ENCODE measurements around the gene LZTR1. TPM values are rescaled to one million over a fixed set of nuclear protein-coding genes. Genes with fewer than 3 reads are reported as not detected.

LZTR1 gene
- total RNA-seq, 1 experiment from 2014 or later, result 40.2 TPM

- intact Hi-C loops (cut with micrococcal nuclease; ENCODE audit: unreplicated experiment), result no loop called here
- ATAC-seq (no peak), DNase-seq (ENCODE audit: low read depth, low spot score) (no peak)
- BruUV-seq (replicated peaks), result no TSS peak
- Histone ChIP-seq H3K4me3 (ENCODE audit: low read depth in 2 of 2, low read length in 2 of 2) (no peak overlapping the region), H3K4me1 (ENCODE audit: control insufficient read depth, insufficient read depth, low read length) (0 out of 2 replicates have a peak, but pooled peaks cover 3% of the 10 kb centered on the region), H3K27me3 (ENCODE audit: control insufficient read depth, insufficient read depth, low read length) (no peaks in the 10 kb centered on the region), H3K36me3 (ENCODE audit: control insufficient read depth, insufficient read depth, low read length) (no peaks in the 10 kb centered on the region; the same call in 1 of the 2 replicates), H3K9me3 (ENCODE audit: control insufficient read depth, insufficient read depth, low read depth, low read length) (no peaks in the 10 kb centered on the region), H3K27ac (ENCODE audit: low read length) (no peak overlapping the region)
- ChIA-PET POLR2A (no interaction called here), CTCF (interaction anchor here (0.7 kb wide), 1 partner anchor 30 kb away, joined by 5 read pairs; no protein-coding TSS in a partner anchor)
- TF ChIP-seq SIN3A (IDR thresholded peaks at IDR 0.05; ENCODE audit: borderline replicate concordance, insufficient read depth, low read depth, low read length), result no peak
- TF ChIP-seq CTCF (IDR thresholded peaks at IDR 0.05), result no peak
- no peak for TF ChIP-seq REST (IDR thresholded peaks at IDR 0.05; ENCODE audit: insufficient read depth in 1 of 2, low read depth in 2 of 2, low read length in 1 of 2)
- TF ChIP-seq POLR2AphosphoS5 (IDR thresholded peaks at IDR 0.05; ENCODE audit: low read depth, low read length), result no peak
- in situ Hi-C loops (cut with HindIII; ENCODE audit: low pct_unique_long_range_greater_than_20kb, low sequenced_read_pairs), result no loop called here
Measured at GRCh38 chr22:20977516-20978170, 4.5 kb upstream of the LZTR1 start.

GRCh38 chr22:20978419-20978818 lies 3.7 kb upstream of the LZTR1 start:
- ATAC-seq (no peak), DNase-seq (ENCODE audit: low read depth, low spot score) (no peak)
- Histone ChIP-seq H3K27ac (ENCODE audit: low read length) (no peak overlapping the region), H3K36me3 (ENCODE audit: control insufficient read depth, insufficient read depth, low read length) (no peaks in the 10 kb centered on the region; the same call in 1 of the 2 replicates), H3K4me3 (ENCODE audit: low read depth in 2 of 2, low read length in 2 of 2) (no peak overlapping the region), H3K27me3 (ENCODE audit: control insufficient read depth, insufficient read depth, low read length) (no peaks in the 10 kb centered on the region), H3K9me3 (ENCODE audit: control insufficient read depth, insufficient read depth, low read depth, low read length) (no peaks in the 10 kb centered on the region), H3K4me1 (ENCODE audit: control insufficient read depth, insufficient read depth, low read length) (0 out of 2 replicates have a peak, but pooled peaks cover 3% of the 10 kb centered on the region)
- no peak for TF ChIP-seq REST (IDR thresholded peaks at IDR 0.05; ENCODE audit: insufficient read depth in 1 of 2, low read depth in 2 of 2, low read length in 1 of 2)
- no peak for TF ChIP-seq CTCF (IDR thresholded peaks at IDR 0.05)
- TF ChIP-seq TCF7L2 (IDR thresholded peaks at IDR 0.05; ENCODE audit: low read depth, low read length), result no peak
- TF ChIP-seq POLR2AphosphoS5 (IDR thresholded peaks at IDR 0.05; ENCODE audit: low read depth, low read length), result no peak
- TF ChIP-seq SIN3A (IDR thresholded peaks at IDR 0.05; ENCODE audit: borderline replicate concordance, insufficient read depth, low read depth, low read length), result no peak
- in situ Hi-C loops (cut with HindIII; ENCODE audit: low pct_unique_long_range_greater_than_20kb, low sequenced_read_pairs), result no loop called here
- ChIA-PET CTCF (no interaction called here), POLR2A (no interaction called here)
- no TSS peak for BruUV-seq (replicated peaks)
- intact Hi-C loops (cut with micrococcal nuclease; ENCODE audit: unreplicated experiment), result no loop called here

Data from Panc1 (cell line).